KMS-11 (cell line): Measurements from ENCODE around the gene SLC4A2.

ENCODE experiments used
- H2AFZ ChIP-seq: fragments of 200-600 bp; sonication (generic); 2 replicates; pipeline ENCODE4 v1.6.1; 2016; ENCODE audit warnings: antibody characterized with exemption, mixed run types, low read depth
- H3K27ac ChIP-seq: fragments of 200-600 bp; sonication (generic); 2 replicates; pipeline ENCODE4 v1.6.1; 2016; ENCODE audit warnings: mild to moderate bottlenecking, mixed run types
- H3K27me3 ChIP-seq: fragments of 200-600 bp; sonication (generic); 2 replicates; pipeline ENCODE4 v1.6.1; 2017; ENCODE audit warnings: mild to moderate bottlenecking, low read depth, mixed run types, moderate library complexity; ENCODE audit not compliant: insufficient read depth
- H3K36me3 ChIP-seq: fragments of 200-600 bp; sonication (generic); 2 replicates; pipeline ENCODE4 v1.6.1; 2017; ENCODE audit warnings: mild to moderate bottlenecking, mixed run types; ENCODE audit not compliant: insufficient read depth
- H3K4me1 ChIP-seq: fragments of 200-600 bp; sonication (generic); 2 replicates; pipeline ENCODE4 v1.6.1; 2016; ENCODE audit warnings: mild to moderate bottlenecking, low read depth, mixed run types; ENCODE audit not compliant: poor library complexity, severe bottlenecking
- H3K4me2 ChIP-seq: fragments of 200-600 bp; sonication (generic); 2 replicates; pipeline ENCODE4 v1.7.0; 2016; ENCODE audit warnings: mild to moderate bottlenecking, mixed run types
- H3K4me3 ChIP-seq: fragments of 200-600 bp; sonication (generic); IDR thresholded peaks from 2 replicates; pipeline ENCODE4 v1.6.1; 2017; ENCODE audit warnings: low read depth, low read length, mixed read lengths; ENCODE audit not compliant: insufficient read depth
- H3K79me2 ChIP-seq: fragments of 200-600 bp; sonication (generic); 2 replicates; pipeline ENCODE4 v1.6.1; 2016; ENCODE audit warnings: low read depth, mixed run types; ENCODE audit not compliant: insufficient read depth
- H3K9ac ChIP-seq: fragments of 200-600 bp; sonication (generic); 2 replicates; pipeline ENCODE4 v1.6.1; 2016; ENCODE audit warnings: mild to moderate bottlenecking, mixed run types
- H4K20me1 ChIP-seq: fragments of 200-600 bp; sonication (generic); 2 replicates; pipeline ENCODE4 v1.6.1; 2016; ENCODE audit warnings: mild to moderate bottlenecking, mixed run types; ENCODE audit not compliant: insufficient read depth
- TF ChIP-seq, protein P1 (sequence below): fragments of 200-600 bp; sonication (generic); conservative IDR thresholded peaks from 2 replicates; pipeline ENCODE4 v1.6.1; 2017; ENCODE audit warnings: low read depth, mild to moderate bottlenecking, antibody characterized with exemption, low read length, moderate library complexity, mixed read lengths

Gene SLC4A2, protein sequence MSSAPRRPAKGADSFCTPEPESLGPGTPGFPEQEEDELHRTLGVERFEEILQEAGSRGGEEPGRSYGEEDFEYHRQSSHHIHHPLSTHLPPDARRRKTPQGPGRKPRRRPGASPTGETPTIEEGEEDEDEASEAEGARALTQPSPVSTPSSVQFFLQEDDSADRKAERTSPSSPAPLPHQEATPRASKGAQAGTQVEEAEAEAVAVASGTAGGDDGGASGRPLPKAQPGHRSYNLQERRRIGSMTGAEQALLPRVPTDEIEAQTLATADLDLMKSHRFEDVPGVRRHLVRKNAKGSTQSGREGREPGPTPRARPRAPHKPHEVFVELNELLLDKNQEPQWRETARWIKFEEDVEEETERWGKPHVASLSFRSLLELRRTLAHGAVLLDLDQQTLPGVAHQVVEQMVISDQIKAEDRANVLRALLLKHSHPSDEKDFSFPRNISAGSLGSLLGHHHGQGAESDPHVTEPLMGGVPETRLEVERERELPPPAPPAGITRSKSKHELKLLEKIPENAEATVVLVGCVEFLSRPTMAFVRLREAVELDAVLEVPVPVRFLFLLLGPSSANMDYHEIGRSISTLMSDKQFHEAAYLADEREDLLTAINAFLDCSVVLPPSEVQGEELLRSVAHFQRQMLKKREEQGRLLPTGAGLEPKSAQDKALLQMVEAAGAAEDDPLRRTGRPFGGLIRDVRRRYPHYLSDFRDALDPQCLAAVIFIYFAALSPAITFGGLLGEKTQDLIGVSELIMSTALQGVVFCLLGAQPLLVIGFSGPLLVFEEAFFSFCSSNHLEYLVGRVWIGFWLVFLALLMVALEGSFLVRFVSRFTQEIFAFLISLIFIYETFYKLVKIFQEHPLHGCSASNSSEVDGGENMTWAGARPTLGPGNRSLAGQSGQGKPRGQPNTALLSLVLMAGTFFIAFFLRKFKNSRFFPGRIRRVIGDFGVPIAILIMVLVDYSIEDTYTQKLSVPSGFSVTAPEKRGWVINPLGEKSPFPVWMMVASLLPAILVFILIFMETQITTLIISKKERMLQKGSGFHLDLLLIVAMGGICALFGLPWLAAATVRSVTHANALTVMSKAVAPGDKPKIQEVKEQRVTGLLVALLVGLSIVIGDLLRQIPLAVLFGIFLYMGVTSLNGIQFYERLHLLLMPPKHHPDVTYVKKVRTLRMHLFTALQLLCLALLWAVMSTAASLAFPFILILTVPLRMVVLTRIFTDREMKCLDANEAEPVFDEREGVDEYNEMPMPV

DNA sequence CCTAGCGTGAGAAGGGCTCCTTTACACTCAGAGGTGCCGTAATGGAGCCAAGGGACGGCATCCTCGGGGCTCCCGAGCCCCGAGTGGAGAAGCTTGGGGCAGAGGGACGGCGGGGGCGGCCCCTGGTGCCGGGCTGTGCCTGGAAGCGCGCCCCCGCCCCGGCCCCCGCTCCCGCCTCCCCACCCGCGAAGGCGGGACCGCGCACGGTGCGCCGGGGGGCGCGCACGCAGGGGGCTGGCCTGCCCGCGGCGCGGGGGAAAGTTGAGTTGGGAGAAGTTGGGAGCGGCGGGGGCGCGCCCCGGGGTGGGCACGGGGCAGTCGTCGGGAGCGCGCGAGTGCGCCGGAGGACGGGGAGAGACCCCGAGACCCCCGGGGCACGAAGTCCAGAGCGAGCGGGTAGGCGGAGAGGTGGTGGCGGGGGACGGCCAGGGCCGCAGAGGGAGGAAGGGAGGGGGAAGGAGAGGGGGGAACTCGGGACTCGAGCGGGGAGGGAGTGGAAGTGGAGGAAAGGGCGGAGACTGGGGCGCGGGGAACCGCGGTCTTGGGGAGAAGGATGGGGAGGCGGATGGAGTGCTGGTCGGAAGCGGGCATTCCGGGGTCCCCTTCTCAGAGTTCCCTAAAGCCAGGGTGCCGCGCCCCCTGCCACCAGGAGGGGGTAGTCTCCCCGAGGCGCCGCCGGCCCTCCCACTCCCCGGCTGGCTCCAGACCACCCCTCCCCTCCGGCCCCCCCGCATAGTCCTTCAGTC lies at the start of gene SLC4A2:
TSS of gene SLC4A2 (plus strand) at position 223 of the 746 bp plus-strand sequence. CDS start 2,399 bp downstream, outside the sequence.
- H3K4me2 ChIP-seq = peak within 1 kb of the TSS; percentile 57
- H3K27me3 ChIP-seq = no peaks in the 10 kb centered on the region
- peak within 1 kb of the TSS; percentile 47 for H3K27ac ChIP-seq
- peak within 1 kb of the TSS; percentile 74 for H2AFZ ChIP-seq
- H3K9ac ChIP-seq = peak within 1 kb of the TSS; percentile 43
- H3K4me1 ChIP-seq = peaks cover 11% of the 10 kb centered on the region
- H3K4me3 ChIP-seq = no peak within 1 kb of the TSS
- TF ChIP-seq, protein P1, sequence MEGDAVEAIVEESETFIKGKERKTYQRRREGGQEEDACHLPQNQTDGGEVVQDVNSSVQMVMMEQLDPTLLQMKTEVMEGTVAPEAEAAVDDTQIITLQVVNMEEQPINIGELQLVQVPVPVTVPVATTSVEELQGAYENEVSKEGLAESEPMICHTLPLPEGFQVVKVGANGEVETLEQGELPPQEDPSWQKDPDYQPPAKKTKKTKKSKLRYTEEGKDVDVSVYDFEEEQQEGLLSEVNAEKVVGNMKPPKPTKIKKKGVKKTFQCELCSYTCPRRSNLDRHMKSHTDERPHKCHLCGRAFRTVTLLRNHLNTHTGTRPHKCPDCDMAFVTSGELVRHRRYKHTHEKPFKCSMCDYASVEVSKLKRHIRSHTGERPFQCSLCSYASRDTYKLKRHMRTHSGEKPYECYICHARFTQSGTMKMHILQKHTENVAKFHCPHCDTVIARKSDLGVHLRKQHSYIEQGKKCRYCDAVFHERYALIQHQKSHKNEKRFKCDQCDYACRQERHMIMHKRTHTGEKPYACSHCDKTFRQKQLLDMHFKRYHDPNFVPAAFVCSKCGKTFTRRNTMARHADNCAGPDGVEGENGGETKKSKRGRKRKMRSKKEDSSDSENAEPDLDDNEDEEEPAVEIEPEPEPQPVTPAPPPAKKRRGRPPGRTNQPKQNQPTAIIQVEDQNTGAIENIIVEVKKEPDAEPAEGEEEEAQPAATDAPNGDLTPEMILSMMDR = peak; percentile 65
- H3K79me2 ChIP-seq = peaks cover 22% of the 10 kb centered on the region; the same call in 1 of the 2 replicates
- H4K20me1 ChIP-seq = no peaks in the 10 kb centered on the region
- no peaks in the 10 kb centered on the region for H3K36me3 ChIP-seq

DNA sequence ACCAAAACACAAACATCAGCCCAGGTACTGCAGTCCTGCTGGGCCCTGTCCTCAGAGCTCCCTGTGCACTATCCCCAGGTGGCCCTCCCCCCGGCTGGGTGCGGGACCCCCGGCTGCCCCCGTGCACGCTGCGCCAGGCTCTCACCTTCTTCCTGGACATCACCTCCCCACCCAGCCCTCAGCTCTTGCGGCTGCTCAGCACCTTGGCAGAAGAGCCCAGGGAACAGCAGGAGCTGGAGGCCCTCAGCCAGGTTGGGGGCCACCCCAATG lies 49.4 kb upstream of the SLC4A2 start:
- no peaks in the 10 kb centered on the region for H4K20me1 ChIP-seq
- TF ChIP-seq, protein P1 = no peak
- H3K4me2 ChIP-seq = no peak overlapping the region
- H3K27me3 ChIP-seq = no peaks in the 10 kb centered on the region; the same call in 1 of the 2 replicates
- H3K27ac ChIP-seq = no peak overlapping the region
- H3K9ac ChIP-seq = no peak overlapping the region
- no peak overlapping the region for H3K4me3 ChIP-seq
- no peak overlapping the region for H2AFZ ChIP-seq
- no peaks in the 10 kb centered on the region for H3K36me3 ChIP-seq
- H3K79me2 ChIP-seq = no peaks in the 10 kb centered on the region
- peaks cover 14% of the 10 kb centered on the region for H3K4me1 ChIP-seq

DNA sequence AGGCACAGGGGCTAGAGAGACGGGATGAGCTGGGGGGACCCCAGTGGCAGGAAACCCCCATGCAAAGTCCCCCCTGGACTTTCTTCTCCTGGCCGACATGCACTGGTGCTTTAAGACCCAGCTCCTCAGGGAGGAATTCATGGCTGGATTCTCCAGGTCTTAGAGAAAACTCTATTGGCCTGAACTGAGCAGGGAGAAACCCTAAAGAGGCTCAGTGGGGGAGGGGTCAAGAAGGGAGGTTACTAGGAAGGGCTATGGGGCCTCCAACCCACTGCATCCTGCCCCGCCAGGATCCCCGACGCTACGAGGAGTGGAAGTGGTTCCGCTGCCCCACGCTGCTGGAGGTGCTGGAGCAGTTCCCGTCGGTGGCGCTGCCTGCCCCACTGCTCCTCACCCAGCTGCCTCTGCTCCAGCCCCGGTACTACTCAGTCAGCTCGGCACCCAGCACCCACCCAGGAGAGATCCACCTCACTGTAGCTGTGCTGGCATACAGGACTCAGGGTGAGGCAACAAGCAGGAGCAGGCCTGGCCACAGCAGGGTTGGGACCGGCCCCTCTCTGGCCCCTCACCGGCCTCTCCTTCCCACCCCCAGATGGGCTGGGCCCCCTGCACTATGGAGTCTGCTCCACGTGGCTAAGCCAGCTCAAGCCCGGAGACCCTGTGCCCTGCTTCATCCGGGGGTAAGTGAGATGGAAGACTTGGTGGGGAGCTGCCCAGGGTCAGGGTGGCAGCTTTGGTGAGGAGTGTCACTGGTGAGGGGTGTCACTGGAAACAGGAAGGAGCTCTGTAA lies 48.9 kb upstream of the SLC4A2 start:
- Histone ChIP-seq H3K36me3 (no peaks in the 10 kb centered on the region), H3K4me2 (no peak overlapping the region), H3K4me1 (peaks cover 14% of the 10 kb centered on the region), H3K9ac (no peak overlapping the region), H3K79me2 (no peaks in the 10 kb centered on the region), H3K27ac (no peak overlapping the region), H3K27me3 (no peaks in the 10 kb centered on the region; the same call in 1 of the 2 replicates), H3K4me3 (no peak overlapping the region), H2AFZ (no peak overlapping the region), H4K20me1 (no peaks in the 10 kb centered on the region)
- TF ChIP-seq, protein P1 = no peak
